NCI-H1417 (cell line): Measurements from ENCODE around the gene UFSP1.

Source experiments
- DNase-seq, 3 experiments: peaks; one replicate each; lab custom pipeline; 2025; lab: John Stamatoyannopoulos, UW

UFSP1 gene

GRCh38 chr7:100895956-100896731 lies 6.6 kb upstream of the UFSP1 start:
- peak in 2 of 3 experiments; percentile 61 to 64 for DNase-seq

GRCh38 chr7:100895701-100895955 lies 6.1 kb upstream of the UFSP1 start, which contains the start of gene ACHE:
TSS of gene ACHE (minus strand) at chr7:100895888. CDS start at chr7:100894232, 1,656 bp downstream.
- no peak for DNase-seq

GRCh38 chr7:100894860-100895700 lies 5.6 kb upstream of the UFSP1 start:
- peak; percentile 23 to 65 (median 65) for DNase-seq

GRCh38 chr7:100893910-100894721 lies 4.6 kb upstream of the UFSP1 start:
- DNase-seq, result no peak

GRCh38 chr7:100893318-100893895 lies 3.9 kb upstream of the UFSP1 start:
- DNase-seq, result no peak

GRCh38 chr7:100892364-100893317 lies 3.1 kb upstream of the UFSP1 start:
- no peak for DNase-seq

GRCh38 chr7:100891568-100892247 lies 2.2 kb upstream of the UFSP1 start:
- peak in 1 of 3 experiments; percentile 55 for DNase-seq

GRCh38 chr7:100890653-100891567 lies 1.4 kb upstream of the UFSP1 start:
- peak in 2 of 3 experiments; percentile 51 to 66 for DNase-seq

- DNase-seq, result peak in 1 of 3 experiments; percentile 43
These were observed 1.1 kb downstream of the UFSP1 start for GRCh38 chr7:100888291-100888987.

- peak in 1 of 3 experiments; percentile 30 for DNase-seq
These were observed 1.8 kb downstream of the UFSP1 start for GRCh38 chr7:100887516-100888290.

GRCh38 chr7:100886936-100887515 lies 2.5 kb downstream of the UFSP1 start:
- DNase-seq, result no peak

- no peak for DNase-seq
These were observed 3.2 kb downstream of the UFSP1 start for GRCh38 chr7:100886142-100886935.

- DNase-seq, result no peak
These were observed 3.9 kb downstream of the UFSP1 start for GRCh38 chr7:100885440-100886141.

GRCh38 chr7:100884736-100885439 lies 4.6 kb downstream of the UFSP1 start:
- no peak for DNase-seq
